ENCODE measurements around the gene SLC25A12.

DNA sequence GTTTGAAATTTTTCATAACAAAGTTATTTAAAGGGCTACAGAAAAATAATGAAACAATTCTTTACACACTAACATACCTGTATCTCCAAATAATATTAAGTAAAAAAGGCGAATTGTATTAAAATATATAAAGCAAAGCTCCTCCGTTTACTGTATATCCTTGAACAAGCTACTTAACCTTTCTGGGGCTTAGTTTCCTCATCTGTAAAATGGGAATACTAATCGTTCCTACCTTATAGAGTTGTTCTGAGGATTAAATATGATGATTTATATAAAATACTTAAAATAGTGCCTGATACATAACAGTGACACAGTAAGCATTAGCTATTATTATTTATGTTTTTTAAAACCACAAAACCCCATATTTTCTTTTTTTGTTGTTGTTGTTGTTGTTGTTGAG, 13.3 kb downstream of the SLC25A12 start:
- TF ChIP-seq, protein P1, sequence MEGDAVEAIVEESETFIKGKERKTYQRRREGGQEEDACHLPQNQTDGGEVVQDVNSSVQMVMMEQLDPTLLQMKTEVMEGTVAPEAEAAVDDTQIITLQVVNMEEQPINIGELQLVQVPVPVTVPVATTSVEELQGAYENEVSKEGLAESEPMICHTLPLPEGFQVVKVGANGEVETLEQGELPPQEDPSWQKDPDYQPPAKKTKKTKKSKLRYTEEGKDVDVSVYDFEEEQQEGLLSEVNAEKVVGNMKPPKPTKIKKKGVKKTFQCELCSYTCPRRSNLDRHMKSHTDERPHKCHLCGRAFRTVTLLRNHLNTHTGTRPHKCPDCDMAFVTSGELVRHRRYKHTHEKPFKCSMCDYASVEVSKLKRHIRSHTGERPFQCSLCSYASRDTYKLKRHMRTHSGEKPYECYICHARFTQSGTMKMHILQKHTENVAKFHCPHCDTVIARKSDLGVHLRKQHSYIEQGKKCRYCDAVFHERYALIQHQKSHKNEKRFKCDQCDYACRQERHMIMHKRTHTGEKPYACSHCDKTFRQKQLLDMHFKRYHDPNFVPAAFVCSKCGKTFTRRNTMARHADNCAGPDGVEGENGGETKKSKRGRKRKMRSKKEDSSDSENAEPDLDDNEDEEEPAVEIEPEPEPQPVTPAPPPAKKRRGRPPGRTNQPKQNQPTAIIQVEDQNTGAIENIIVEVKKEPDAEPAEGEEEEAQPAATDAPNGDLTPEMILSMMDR (IDR thresholded peaks at IDR 0.05; ENCODE audit: low read depth, low read length, poor library complexity, severe bottlenecking): no peak
- TF ChIP-seq EZH2phosphoT487 (IDR thresholded peaks at IDR 0.05; ENCODE audit: borderline replicate concordance, low read length): no peak
